Measurements from ENCODE around the gene LIX1L. TPM values are rescaled to one million over a fixed set of nuclear protein-coding genes. Genes with fewer than 3 reads are reported as not detected.

The LIX1L gene
- polyA plus RNA-seq, 1 donor (not counting 4 experiments of a cell fraction or from before 2014, with no cell fraction given) = 20.0 TPM

DNA sequence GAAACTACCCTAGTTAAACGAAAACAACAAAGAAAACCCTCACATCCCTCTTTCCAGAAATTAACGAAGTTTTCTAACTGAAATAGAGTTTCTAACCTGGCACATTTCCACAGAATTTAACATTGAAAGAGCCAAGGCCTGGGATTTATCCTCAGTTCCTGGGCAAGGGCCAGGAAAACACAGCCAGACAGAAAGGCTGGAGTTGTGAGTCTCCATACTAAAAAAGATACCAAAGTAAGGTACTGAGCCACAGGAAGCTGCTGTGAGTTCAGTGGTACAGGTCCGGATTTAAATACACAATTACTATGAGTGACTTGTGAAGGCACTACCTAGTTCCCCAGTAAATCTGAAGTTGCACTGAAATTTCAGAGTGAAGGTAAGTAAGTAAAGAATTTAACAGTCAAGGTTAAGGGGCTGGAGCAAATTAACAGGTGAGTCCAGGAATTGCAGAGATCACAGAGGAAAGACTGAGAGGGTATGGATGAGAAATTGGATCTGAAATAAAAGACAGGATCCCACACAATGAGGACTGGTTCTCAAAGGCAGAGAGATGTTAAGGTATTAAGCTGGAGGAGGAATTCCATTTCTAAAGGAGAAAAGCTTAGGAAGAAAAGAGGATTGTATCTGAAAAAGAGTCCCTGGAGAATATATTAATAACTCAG, 905 bp downstream of the LIX1L start:
- peak overlapping the region; percentile 66 to 82 (median 74) for H3K4me3 ChIP-seq (ENCODE audit: control insufficient read depth in 2 of 3, extremely low read depth in 1 of 3, insufficient read depth in 2 of 3, low read depth in 1 of 3, low read length in 3 of 3)

DNA sequence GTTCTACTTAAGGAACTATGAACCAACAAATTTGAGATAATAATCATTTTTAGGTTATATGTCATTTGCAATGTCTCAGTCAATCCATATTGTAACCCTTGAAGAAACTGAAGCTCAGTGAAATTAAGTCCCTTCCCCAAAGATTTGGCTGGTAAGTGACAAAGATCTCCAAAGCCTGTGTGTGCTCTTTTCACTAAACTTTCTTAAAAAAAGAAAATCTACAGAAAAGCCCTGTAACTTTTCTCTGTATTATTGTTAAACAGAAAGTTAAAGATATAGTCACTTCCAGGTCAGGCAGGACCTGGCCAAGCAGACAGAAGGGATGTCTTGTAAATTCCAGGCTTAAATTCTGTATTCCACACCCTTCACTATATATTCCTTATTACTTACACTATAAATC, 1.5 kb downstream of the LIX1L start:
- peak overlapping the region; percentile 45 for H3K27ac ChIP-seq (ENCODE audit: control insufficient read depth, insufficient read depth, low read length)
- FAIRE-seq (no peak), DNase-seq (ENCODE audit: low read depth, low spot score) (no peak)
- peaks cover 12% of the 10 kb centered on the region for H3K79me2 ChIP-seq (ENCODE audit: control insufficient read depth, insufficient read depth, low read length)
- H4K20me1 ChIP-seq (ENCODE audit: control insufficient read depth, extremely low read depth, insufficient read depth, low read length) = no peaks in the 10 kb centered on the region
- peak overlapping the region; percentile 80 for H3K9ac ChIP-seq (ENCODE audit: control insufficient read depth, extremely low read depth, insufficient read depth, low read length)
- H3K4me2 ChIP-seq (ENCODE audit: control insufficient read depth, extremely low read depth, insufficient read depth, low read depth, low read length) = peak overlapping the region; percentile 98
- TF ChIP-seq, protein P1, sequence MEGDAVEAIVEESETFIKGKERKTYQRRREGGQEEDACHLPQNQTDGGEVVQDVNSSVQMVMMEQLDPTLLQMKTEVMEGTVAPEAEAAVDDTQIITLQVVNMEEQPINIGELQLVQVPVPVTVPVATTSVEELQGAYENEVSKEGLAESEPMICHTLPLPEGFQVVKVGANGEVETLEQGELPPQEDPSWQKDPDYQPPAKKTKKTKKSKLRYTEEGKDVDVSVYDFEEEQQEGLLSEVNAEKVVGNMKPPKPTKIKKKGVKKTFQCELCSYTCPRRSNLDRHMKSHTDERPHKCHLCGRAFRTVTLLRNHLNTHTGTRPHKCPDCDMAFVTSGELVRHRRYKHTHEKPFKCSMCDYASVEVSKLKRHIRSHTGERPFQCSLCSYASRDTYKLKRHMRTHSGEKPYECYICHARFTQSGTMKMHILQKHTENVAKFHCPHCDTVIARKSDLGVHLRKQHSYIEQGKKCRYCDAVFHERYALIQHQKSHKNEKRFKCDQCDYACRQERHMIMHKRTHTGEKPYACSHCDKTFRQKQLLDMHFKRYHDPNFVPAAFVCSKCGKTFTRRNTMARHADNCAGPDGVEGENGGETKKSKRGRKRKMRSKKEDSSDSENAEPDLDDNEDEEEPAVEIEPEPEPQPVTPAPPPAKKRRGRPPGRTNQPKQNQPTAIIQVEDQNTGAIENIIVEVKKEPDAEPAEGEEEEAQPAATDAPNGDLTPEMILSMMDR (optimal IDR thresholded peaks at IDR 0.05 in 1 of 3, IDR thresholded peaks at IDR 0.05 in 1 of 3, conservative IDR thresholded peaks at IDR 0.05 in 1 of 3; ENCODE audit: extremely low read depth in 1 of 3, insufficient read depth in 2 of 3, low read length in 3 of 3) = no peak
- no peak for TF ChIP-seq EZH2 (IDR thresholded peaks at IDR 0.05; ENCODE audit: low read length)
- peak overlapping the region; percentile 66 to 82 (median 74) for H3K4me3 ChIP-seq (ENCODE audit: control insufficient read depth in 2 of 3, extremely low read depth in 1 of 3, insufficient read depth in 2 of 3, low read depth in 1 of 3, low read length in 3 of 3)
- dilution Hi-C loops (cut with MboI; ENCODE audit: extremely low pct_ligation_motif_present, low sequenced_read_pairs) = no loop called here
- H3K9me3 ChIP-seq (ENCODE audit: control insufficient read depth, low read depth, low read length) = no peaks in the 10 kb centered on the region
- peaks cover 29% of the 10 kb centered on the region for H3K4me1 ChIP-seq (ENCODE audit: control insufficient read depth, extremely low read depth, insufficient read depth, low read length)
- no peaks in the 10 kb centered on the region for H3K27me3 ChIP-seq (ENCODE audit: control insufficient read depth, extremely low read depth, insufficient read depth, low read length)
- H3K9me1 ChIP-seq (ENCODE audit: control insufficient read depth, extremely low read depth, insufficient read depth, low read length) = no peaks in the 10 kb centered on the region
- no peaks in the 10 kb centered on the region for H3K36me3 ChIP-seq (ENCODE audit: control insufficient read depth in 2 of 2, extremely low read depth in 1 of 2, insufficient read depth in 2 of 2, low read length in 2 of 2)
- H2AFZ ChIP-seq (ENCODE audit: control insufficient read depth, low read length) = peak overlapping the region; percentile 88

More for the DNA sequence above, 905 bp downstream of the LIX1L start:
- TF ChIP-seq EZH2 (IDR thresholded peaks at IDR 0.05; ENCODE audit: low read length) = no peak
- TF ChIP-seq, protein P1 (optimal IDR thresholded peaks at IDR 0.05 in 1 of 3, IDR thresholded peaks at IDR 0.05 in 1 of 3, conservative IDR thresholded peaks at IDR 0.05 in 1 of 3; ENCODE audit: extremely low read depth in 1 of 3, insufficient read depth in 2 of 3, low read length in 3 of 3) = no peak
- peak overlapping the region; percentile 98 for H3K4me2 ChIP-seq (ENCODE audit: control insufficient read depth, extremely low read depth, insufficient read depth, low read depth, low read length)
- no peaks in the 10 kb centered on the region for H3K9me1 ChIP-seq (ENCODE audit: control insufficient read depth, extremely low read depth, insufficient read depth, low read length)
- dilution Hi-C loops (cut with MboI; ENCODE audit: extremely low pct_ligation_motif_present, low sequenced_read_pairs) = no loop called here
- no peaks in the 10 kb centered on the region for H3K36me3 ChIP-seq (ENCODE audit: control insufficient read depth in 2 of 2, extremely low read depth in 1 of 2, insufficient read depth in 2 of 2, low read length in 2 of 2)
- no peaks in the 10 kb centered on the region for H3K9me3 ChIP-seq (ENCODE audit: control insufficient read depth, low read depth, low read length)
- H3K27ac ChIP-seq (ENCODE audit: control insufficient read depth, insufficient read depth, low read length) = peak overlapping the region; percentile 45
- H3K4me1 ChIP-seq (ENCODE audit: control insufficient read depth, extremely low read depth, insufficient read depth, low read length) = peaks cover 34% of the 10 kb centered on the region
- H3K9ac ChIP-seq (ENCODE audit: control insufficient read depth, extremely low read depth, insufficient read depth, low read length) = peak overlapping the region; percentile 80
- DNase-seq (ENCODE audit: low read depth, low spot score) (no peak), FAIRE-seq (no peak)
- peaks cover 12% of the 10 kb centered on the region for H3K79me2 ChIP-seq (ENCODE audit: control insufficient read depth, insufficient read depth, low read length)
- H2AFZ ChIP-seq (ENCODE audit: control insufficient read depth, low read length) = peak overlapping the region; percentile 88
- H4K20me1 ChIP-seq (ENCODE audit: control insufficient read depth, extremely low read depth, insufficient read depth, low read length) = no peaks in the 10 kb centered on the region
- peaks cover 2% of the 10 kb centered on the region for H3K27me3 ChIP-seq (ENCODE audit: control insufficient read depth, extremely low read depth, insufficient read depth, low read length)
